GM21423 (cell line): ENCODE measurements around the gene GLP1R.

Experiments used
- ATAC-seq: cut with Tn5 transposase; IDR thresholded peaks from one replicate; pipeline ENCODE4 v1.9.1; 2021; ENCODE audit warnings: mild to moderate bottlenecking, moderate library complexity; ENCODE audit not compliant: unreplicated experiment

The GLP1R gene

GRCh38 chr6:39048481-39049399, at the start of gene GLP1R:
Gene GLP1R (plus strand): TSS chr6:39048781. CDS start chr6:39048841, 60 bp downstream.
- ATAC-seq = no peak

- no peak for ATAC-seq
Observed at GRCh38 chr6:39003072-39003471, 45.5 kb upstream of the GLP1R start.

GRCh38 chr6:39003492-39003891, 45.1 kb upstream of the GLP1R start:
- no peak for ATAC-seq

GRCh38 chr6:39004801-39005200, 43.8 kb upstream of the GLP1R start:
- no peak for ATAC-seq

- ATAC-seq = no peak
Observed at GRCh38 chr6:39005774-39006173, 42.8 kb upstream of the GLP1R start.

GRCh38 chr6:39007575-39007974, 41.0 kb upstream of the GLP1R start:
- ATAC-seq = no peak

- ATAC-seq = no peak
Observed at GRCh38 chr6:39008737-39009136, 39.8 kb upstream of the GLP1R start.

- no peak for ATAC-seq
Observed at GRCh38 chr6:39009476-39009875, 39.1 kb upstream of the GLP1R start.

GRCh38 chr6:39016839-39017546, 31.6 kb upstream of the GLP1R start:
- ATAC-seq = no peak

GRCh38 chr6:39017547-39017880, 31.1 kb upstream of the GLP1R start:
- no peak for ATAC-seq

- ATAC-seq = no peak
Observed at GRCh38 chr6:39018103-39018502, 30.5 kb upstream of the GLP1R start.

- no peak for ATAC-seq
Observed at GRCh38 chr6:39020136-39020535, 28.4 kb upstream of the GLP1R start.

GRCh38 chr6:39021041-39021440, 27.5 kb upstream of the GLP1R start:
- ATAC-seq = no peak

- ATAC-seq = no peak
Observed at GRCh38 chr6:39021779-39022178, 26.8 kb upstream of the GLP1R start.

GRCh38 chr6:39026175-39026574, 22.4 kb upstream of the GLP1R start:
- ATAC-seq = no peak

- peak; percentile 63 for ATAC-seq
Observed at GRCh38 chr6:39029156-39030011, 19.2 kb upstream of the GLP1R start.

GRCh38 chr6:39035681-39036080, 12.9 kb upstream of the GLP1R start:
- no peak for ATAC-seq

- ATAC-seq = no peak
Observed at GRCh38 chr6:39037082-39037508, 11.5 kb upstream of the GLP1R start.

- ATAC-seq = no peak
Observed at GRCh38 chr6:39037707-39038106, 10.9 kb upstream of the GLP1R start.

- ATAC-seq = no peak
Observed at GRCh38 chr6:39040080-39040673, 8.4 kb upstream of the GLP1R start.

- ATAC-seq = no peak
Observed at GRCh38 chr6:39041072-39041471, 7.5 kb upstream of the GLP1R start.
